IMR-90 (cell line): ENCODE results near the gene DNAJB2. TPM values are rescaled to one million over a fixed set of nuclear protein-coding genes. Genes with fewer than 3 reads are reported as not detected.
A peak's percentile ranks its signal among the peaks of the same experiment; 100 is the strongest.

ENCODE experiments used
- ATAC-seq: fragments of 200-7000 bp; cut with Tn5 transposase; 2 replicates; pipeline ENCODE4 v1.9.1; 2020; ENCODE audit warnings: low read depth, mild to moderate bottlenecking, moderate library complexity
- BruUV-seq: library from RNA; stranded (reverse); fragments of 400-500 nt; replicated peaks from 2 replicates; lab custom pipeline; 2021; lab: Mats Ljungman, UMichigan
- CTCF ChIA-PET: fragments of 300-600 bp; formaldehyde crosslinking; extraction: SDS; loops from one replicate; lab custom pipeline; 2021; ENCODE audit warnings: antibody characterized with exemption; lab: Yijun Ruan, JAX
- POLR2A ChIA-PET: fragments of 300-600 bp; sonication (Branson Sonifier 250); formaldehyde crosslinking; loops from one replicate; lab custom pipeline; 2022; ENCODE audit warnings: antibody characterized with exemption; ENCODE audit not compliant: unreplicated experiment; lab: Charles Lee
- DNase-seq: peaks from one replicate; pipeline ENCODE4 v3.0.0; 2013
- H2AFZ ChIP-seq: replicated peaks from 2 replicates; pipeline ENCODE3; 2013; ENCODE audit warnings: low read length, mild to moderate bottlenecking; ENCODE audit not compliant: poor library complexity
- H2AK5ac ChIP-seq: 2 replicates; pipeline ENCODE4 v1.6.1; 2013; ENCODE audit warnings: low read depth, low read length, inconsistent platforms
- H2AK9ac ChIP-seq: replicated peaks from 2 replicates; pipeline ENCODE3; 2013; ENCODE audit warnings: mild to moderate bottlenecking, low read depth, low read length, moderate library complexity; ENCODE audit not compliant: poor library complexity
- H2BK120ac ChIP-seq: 2 replicates; pipeline ENCODE4 v1.6.1; 2013; ENCODE audit warnings: low read depth, low read length, inconsistent platforms
- H2BK15ac ChIP-seq: 3 replicates; pipeline ENCODE4 v1.6.1; 2013; ENCODE audit warnings: low read depth, low read length, inconsistent platforms
- H2BK20ac ChIP-seq: 2 replicates; pipeline ENCODE4 v1.6.1; 2013; ENCODE audit warnings: low read depth, mild to moderate bottlenecking, inconsistent platforms, low read length, moderate library complexity
- H2BK5ac ChIP-seq: 2 replicates; pipeline ENCODE4 v1.6.1; 2013; ENCODE audit warnings: mild to moderate bottlenecking, low read depth, low read length, inconsistent platforms; ENCODE audit not compliant: poor library complexity, severe bottlenecking
- H3K14ac ChIP-seq: replicated peaks from 2 replicates; pipeline ENCODE4 v1.6.1; 2013; ENCODE audit warnings: low read depth, low read length, inconsistent platforms
- H3K18ac ChIP-seq: 2 replicates; pipeline ENCODE4 v1.6.1; 2013; ENCODE audit warnings: low read depth, low read length, control low read depth
- H3K23ac ChIP-seq: 2 replicates; pipeline ENCODE4 v1.6.1; 2013; ENCODE audit warnings: low read depth, low read length, inconsistent platforms
- H3K27ac ChIP-seq: 2 replicates; pipeline ENCODE4 v1.5.1; 2013; ENCODE audit warnings: mild to moderate bottlenecking, control low read depth, low read length; ENCODE audit not compliant: insufficient read depth
- H3K27me3 ChIP-seq: 2 replicates; pipeline ENCODE4 v1.6.1; 2013; ENCODE audit warnings: low read length; ENCODE audit not compliant: control insufficient read depth, insufficient read depth
- H3K36me3 ChIP-seq: 2 replicates; pipeline ENCODE4 v1.6.1; 2013; ENCODE audit warnings: low read length, mixed read lengths; ENCODE audit not compliant: control insufficient read depth, insufficient read depth
- H3K4ac ChIP-seq: 2 replicates; pipeline ENCODE4 v1.6.1; 2013; ENCODE audit warnings: low read depth, low read length, inconsistent platforms
- H3K4me1 ChIP-seq: 2 replicates; pipeline ENCODE4 v1.6.1; 2013; ENCODE audit warnings: low read length, mixed read lengths; ENCODE audit not compliant: control insufficient read depth, insufficient read depth
- H3K4me2 ChIP-seq: 2 replicates; pipeline ENCODE4 v1.6.1; 2013; ENCODE audit warnings: low read depth, mild to moderate bottlenecking, control low read depth, low read length, moderate library complexity
- H3K4me3 ChIP-seq: 2 replicates; pipeline ENCODE4 v1.5.1; 2013; ENCODE audit warnings: low read depth, mild to moderate bottlenecking, control low read depth, low read length, moderate library complexity; ENCODE audit not compliant: insufficient read depth
- H3K56ac ChIP-seq: 2 replicates; pipeline ENCODE4 v1.6.1; 2013; ENCODE audit warnings: low read length, inconsistent platforms; ENCODE audit not compliant: insufficient read depth; ENCODE audit errors: extremely low read depth
- H3K79me1 ChIP-seq, 2 experiments: 2 replicates each; pipeline ENCODE4 v1.6.1; 2013; ENCODE audit warnings: low read length in 2 of 2, inconsistent platforms in 1 of 2, low read depth in 1 of 2
- H3K9ac ChIP-seq: 2 replicates; pipeline ENCODE4 v1.6.1; 2013; ENCODE audit warnings: low read depth, low read length, control low read depth
- H3K9me1 ChIP-seq: 2 replicates; pipeline ENCODE4 v1.6.1; 2013; ENCODE audit warnings: low read length, inconsistent platforms; ENCODE audit not compliant: insufficient read depth
- H3K9me3 ChIP-seq: 2 replicates; pipeline ENCODE4 v1.6.1; 2013; ENCODE audit warnings: low read length; ENCODE audit not compliant: control insufficient read depth, insufficient read depth
- H4K20me1 ChIP-seq: 2 replicates; pipeline ENCODE4 v1.6.1; 2013; ENCODE audit warnings: low read length, inconsistent platforms; ENCODE audit not compliant: insufficient read depth
- H4K5ac ChIP-seq: 2 replicates; pipeline ENCODE4 v1.6.1; 2013; ENCODE audit warnings: mild to moderate bottlenecking, low read depth, low read length, control low read depth
- H4K8ac ChIP-seq, 2 experiments: 2 replicates each; pipeline ENCODE4 v1.6.1; 2013; ENCODE audit warnings: low read depth in 2 of 2, low read length in 2 of 2, control low read depth in 1 of 2, inconsistent platforms in 1 of 2
- H4K91ac ChIP-seq: 2 replicates; pipeline ENCODE4 v1.6.1; 2013; ENCODE audit warnings: low read depth, low read length, inconsistent platforms; ENCODE audit not compliant: insufficient read depth
- BHLHE40 ChIP-seq: fragments of 150-350 bp; IDR thresholded peaks from 2 replicates; pipeline ENCODE4 v1.6.1; 2016; ENCODE audit warnings: mild to moderate bottlenecking, low read depth, low read length
- ELK1 ChIP-seq: fragments of 150-350 bp; IDR thresholded peaks from 2 replicates; pipeline ENCODE4 v1.6.1; 2016; ENCODE audit warnings: low read depth, mild to moderate bottlenecking, low read length, moderate library complexity, borderline replicate concordance
- FOS ChIP-seq: fragments of 150-350 bp; IDR thresholded peaks from 2 replicates; pipeline ENCODE4 v1.6.1; 2016; ENCODE audit warnings: low read depth, low read length
- MAFK ChIP-seq: IDR thresholded peaks from 2 replicates; pipeline ENCODE4 v1.6.1; 2012; ENCODE audit warnings: low read depth, low read length, improper control_type of control experiment
- MAZ ChIP-seq: IDR thresholded peaks from 2 replicates; pipeline ENCODE4 v1.6.1; 2012; ENCODE audit warnings: low read depth, mild to moderate bottlenecking, low read length, improper control_type of control experiment, moderate library complexity, borderline replicate concordance
- MXI1 ChIP-seq: IDR thresholded peaks from 2 replicates; pipeline ENCODE4 v1.6.1; 2012; ENCODE audit warnings: low read depth, mild to moderate bottlenecking, low read length, moderate library complexity, borderline replicate concordance
- POLR2A ChIP-seq: IDR thresholded peaks from 2 replicates; pipeline ENCODE4 v1.6.1; 2012; ENCODE audit warnings: mild to moderate bottlenecking, low read depth, low read length
- RCOR1 ChIP-seq: IDR thresholded peaks from 2 replicates; pipeline ENCODE4 v1.6.1; 2012; ENCODE audit warnings: mild to moderate bottlenecking, low read length, improper control_type of control experiment; ENCODE audit not compliant: insufficient replicate concordance
- RFX5 ChIP-seq: IDR thresholded peaks from 2 replicates; pipeline ENCODE4 v1.8.0; 2012; ENCODE audit warnings: low read depth, mild to moderate bottlenecking, low read length, moderate library complexity
- SMC3 ChIP-seq: fragments of 150-350 bp; IDR thresholded peaks from 2 replicates; pipeline ENCODE4 v1.6.1; 2016; ENCODE audit warnings: low read depth, mild to moderate bottlenecking, antibody characterized with exemption, low read length, moderate library complexity
- WGBS, 2 experiments: methylation state at CpG; one replicate each; pipeline versions ENCODE4 v1.1.5 to v1.1.7; 2013; ENCODE audit warnings: missing lambda C conversion rate in 2 of 2; ENCODE audit not compliant: insufficient read length in 1 of 2; ENCODE audit errors: extremely low coverage in 2 of 2; 5-methylcytosine and 5-hydroxymethylcytosine counted together
- dilution Hi-C: fragments of 300-500 bp; cut with HindIII; formaldehyde crosslinking; loops from one replicate; pipeline ENCODE4 v1.14.3; 2018; ENCODE audit warnings: low sequenced_read_pairs; ENCODE audit not compliant: unreplicated experiment
- in situ Hi-C: fragments of 300-500 bp; cut with MboI; formaldehyde crosslinking; loops from 3 replicates; pipeline ENCODE4 v1.14.3; 2019; ENCODE audit warnings: low sequenced_read_pairs, inconsistent platforms, mixed read lengths
- intact Hi-C: fragments of 100-400 bp; cut with micrococcal nuclease; formaldehyde crosslinking; loops from 2 replicates; pipeline ENCODE4 v1.10.0; 2022
- polyA plus RNA-seq, 3 experiments: library from polyadenylated mRNA; depleted of rRNA; stranded (reverse); fragments of >200 nt; gene quantifications; 2 replicates each; pipeline ENCODE4 v1.2.3, GENCODE V29; 2012; ENCODE audit warnings: low replicate concordance in 1 of 3
- total RNA-seq: library from RNA; depleted of rRNA; stranded (reverse); fragments of >200 nt; gene quantifications from 2 replicates; pipeline ENCODE4 v1.2.3, GENCODE V29; 2012
- TF ChIP-seq, protein P1 (sequence below): conservative IDR thresholded peaks from 2 replicates; pipeline ENCODE4 v1.5.1; 2012; ENCODE audit warnings: mild to moderate bottlenecking, low read depth, low read length, improper control_type of control experiment
- TF ChIP-seq, protein P2 (sequence below): fragments of 150-350 bp; IDR thresholded peaks from 2 replicates; pipeline ENCODE4 v1.6.1; 2017; ENCODE audit warnings: mild to moderate bottlenecking, antibody characterized with exemption, low read length, low read depth

DNAJB2 gene
- total and polyA plus RNA-seq, 2 of the 4 experiments (the other 2 are of a cell fraction), result 30.6 to 45.8 TPM

- intact Hi-C loops (no loop called here), dilution Hi-C loops (no loop called here), in situ Hi-C loops (no loop called here)
- ATAC-seq (peak; percentile 83), DNase-seq (peak; percentile 92)
- H3K27me3 ChIP-seq, result no peaks in the 10 kb centered on the region
- peak within 1 kb of the TSS; percentile 97 for H4K5ac ChIP-seq
- H2BK5ac ChIP-seq, result peak within 1 kb of the TSS; percentile 96
- peak within 1 kb of the TSS; percentile 97 for H3K23ac ChIP-seq
- 0 out of 2 replicates have a peak, but pooled peaks cover 8% of the 10 kb centered on the region for H4K20me1 ChIP-seq
- peak within 1 kb of the TSS; percentile 92 for H2AK5ac ChIP-seq
- H3K9me1 ChIP-seq, result peaks cover 37% of the 10 kb centered on the region
- no peaks in the 10 kb centered on the region for H3K9me3 ChIP-seq
- peak within 1 kb of the TSS; percentile 99 for H3K4ac ChIP-seq
- no peak within 1 kb of the TSS; the same call in 2 of the 3 replicates for H2BK15ac ChIP-seq
- no TSS peak for BruUV-seq
- H3K18ac ChIP-seq, result peak within 1 kb of the TSS; percentile 81
- peak within 1 kb of the TSS; percentile 94 for H3K27ac ChIP-seq
- peak within 1 kb of the TSS; percentile 91 to 94 for H4K8ac ChIP-seq
- peak within 1 kb of the TSS; percentile 98 for H3K14ac ChIP-seq
- POLR2A ChIA-PET, result interaction anchor here (0.5 to 0.8 kb wide), 2 partner anchors 12 to 16 kb away, joined by 5 to 6 read pairs; no protein-coding TSS in a partner anchor
- peak within 1 kb of the TSS; percentile 100 for H2AFZ ChIP-seq
- no peak within 1 kb of the TSS for H2BK20ac ChIP-seq
- H3K4me1 ChIP-seq, result peaks cover 23% of the 10 kb centered on the region
- peak within 1 kb of the TSS; percentile 98 for H3K4me2 ChIP-seq
- WGBS, 2 experiments, result 1% methylated on average over 23 of the region's 46 CpGs; no CpG with 5 or more reads in 1 of the 2 experiments
- peak within 1 kb of the TSS; percentile 97 for H4K91ac ChIP-seq
- peaks cover 17% of the 10 kb centered on the region; the same call in 1 of the 2 replicates for H3K36me3 ChIP-seq
- H2BK120ac ChIP-seq, result peak within 1 kb of the TSS; percentile 38; the same call in 1 of the 2 replicates
- H3K4me3 ChIP-seq, result peak within 1 kb of the TSS; percentile 89
- H3K56ac ChIP-seq, result peak within 1 kb of the TSS; percentile 84
- peaks cover 23 to 48% of the 10 kb centered on the region in 2 experiments for H3K79me1 ChIP-seq
- peak within 1 kb of the TSS; percentile 95 for H3K9ac ChIP-seq
- CTCF ChIA-PET, result interaction anchor here (1.0 to 3.0 kb wide), 2 partner anchors 11 to 50 kb away, joined by 3 to 14 read pairs; no protein-coding TSS in a partner anchor
- H2AK9ac ChIP-seq, result peak within 1 kb of the TSS; percentile 99
- TF ChIP-seq MXI1, result peak; percentile 58; the same call in 1 of the 2 replicates
- 0 out of 2 replicates have a peak, but pooled peaks have one; percentile 28 for TF ChIP-seq MAFK
- no peak for TF ChIP-seq BHLHE40
- 0 out of 2 replicates have a peak, but pooled peaks have one; percentile 66 for TF ChIP-seq ELK1
- TF ChIP-seq RFX5, result no peak
- TF ChIP-seq RCOR1, result no peak
- TF ChIP-seq, protein P1, sequence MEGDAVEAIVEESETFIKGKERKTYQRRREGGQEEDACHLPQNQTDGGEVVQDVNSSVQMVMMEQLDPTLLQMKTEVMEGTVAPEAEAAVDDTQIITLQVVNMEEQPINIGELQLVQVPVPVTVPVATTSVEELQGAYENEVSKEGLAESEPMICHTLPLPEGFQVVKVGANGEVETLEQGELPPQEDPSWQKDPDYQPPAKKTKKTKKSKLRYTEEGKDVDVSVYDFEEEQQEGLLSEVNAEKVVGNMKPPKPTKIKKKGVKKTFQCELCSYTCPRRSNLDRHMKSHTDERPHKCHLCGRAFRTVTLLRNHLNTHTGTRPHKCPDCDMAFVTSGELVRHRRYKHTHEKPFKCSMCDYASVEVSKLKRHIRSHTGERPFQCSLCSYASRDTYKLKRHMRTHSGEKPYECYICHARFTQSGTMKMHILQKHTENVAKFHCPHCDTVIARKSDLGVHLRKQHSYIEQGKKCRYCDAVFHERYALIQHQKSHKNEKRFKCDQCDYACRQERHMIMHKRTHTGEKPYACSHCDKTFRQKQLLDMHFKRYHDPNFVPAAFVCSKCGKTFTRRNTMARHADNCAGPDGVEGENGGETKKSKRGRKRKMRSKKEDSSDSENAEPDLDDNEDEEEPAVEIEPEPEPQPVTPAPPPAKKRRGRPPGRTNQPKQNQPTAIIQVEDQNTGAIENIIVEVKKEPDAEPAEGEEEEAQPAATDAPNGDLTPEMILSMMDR, result peak; percentile 9; the same call in 1 of the 2 replicates
- TF ChIP-seq MAZ, result peak; percentile 22; the same call in 1 of the 2 replicates
- no peak; the same call in 1 of the 2 replicates for TF ChIP-seq SMC3
- no peak for TF ChIP-seq FOS
- peak; percentile 95 for TF ChIP-seq POLR2A
- TF ChIP-seq, protein P2, sequence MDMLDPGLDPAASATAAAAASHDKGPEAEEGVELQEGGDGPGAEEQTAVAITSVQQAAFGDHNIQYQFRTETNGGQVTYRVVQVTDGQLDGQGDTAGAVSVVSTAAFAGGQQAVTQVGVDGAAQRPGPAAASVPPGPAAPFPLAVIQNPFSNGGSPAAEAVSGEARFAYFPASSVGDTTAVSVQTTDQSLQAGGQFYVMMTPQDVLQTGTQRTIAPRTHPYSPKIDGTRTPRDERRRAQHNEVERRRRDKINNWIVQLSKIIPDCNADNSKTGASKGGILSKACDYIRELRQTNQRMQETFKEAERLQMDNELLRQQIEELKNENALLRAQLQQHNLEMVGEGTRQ, result no peak
Measured at GRCh38 chr2:219245148-219245898, 33.8 kb upstream of the DNAJB2 start, which contains the start of the genes GLB1L and STK16. GLB1L (minus strand) TSS chr2:219245444; CDS start chr2:219243573, 1,871 bp downstream. STK16 (plus strand) TSS chr2:219245479; CDS start chr2:219246000, 521 bp downstream.
